ENCODE data around the gene ALDH1L1. TPM values are rescaled to one million over a fixed set of nuclear protein-coding genes. Genes with fewer than 3 reads are reported as not detected.
A peak's percentile ranks its signal among the peaks of the same experiment; 100 is the strongest.

ALDH1L1 gene
- total RNA-seq, 1 experiment from 2014 or later: not detected

DNA sequence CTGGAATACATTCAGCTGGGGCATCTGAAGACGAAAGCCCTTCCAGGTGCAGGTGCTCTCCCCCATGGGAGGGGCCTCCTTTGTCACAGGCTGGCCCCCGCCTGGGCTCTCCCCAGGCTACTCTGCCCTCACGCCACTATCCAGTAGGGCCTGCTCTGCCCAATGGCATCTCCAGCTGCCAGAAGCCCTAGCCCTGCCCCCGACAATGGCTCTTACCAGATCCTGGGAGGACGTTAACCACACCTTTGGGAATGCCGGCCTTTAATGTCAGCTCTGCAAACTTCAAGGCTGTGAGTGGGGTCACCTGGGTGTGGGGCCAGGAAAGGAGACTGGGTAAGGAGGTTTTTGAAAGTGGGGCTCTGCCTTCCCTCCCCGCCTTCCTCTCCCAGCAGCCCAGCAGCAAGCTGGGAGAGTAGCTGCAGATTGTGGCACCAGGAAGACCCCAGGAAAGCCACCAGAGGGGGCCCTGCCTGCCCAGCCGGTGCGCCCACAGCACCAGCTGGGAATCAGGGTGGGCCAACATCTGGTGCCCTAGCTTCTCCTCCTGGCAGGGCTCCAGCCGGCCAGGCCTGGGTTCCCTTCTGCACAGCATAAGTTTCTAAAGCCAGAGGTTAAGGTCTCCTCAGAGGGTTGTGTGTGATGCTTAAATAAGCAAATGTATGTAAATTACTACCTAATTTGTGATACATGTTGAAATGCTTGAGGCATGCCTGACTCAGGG lies 56.1 kb downstream of the ALDH1L1 start:
- no peaks in the 10 kb centered on the region for H3K9me3 ChIP-seq (replicated peaks)
- H3K27me3 ChIP-seq (replicated peaks): peaks cover 8% of the 10 kb centered on the region; the same call in 1 of the 2 replicates
- DNase-seq (ENCODE audit: low read depth in 1 of 2, low spot score in 2 of 2): peak in 1 of 2 experiments; percentile 29
- H3K36me3 ChIP-seq: no peaks in the 10 kb centered on the region
- no peaks in the 10 kb centered on the region for H3K4me1 ChIP-seq (replicated peaks)
- no peak overlapping the region for H3K4me3 ChIP-seq
- H3K27ac ChIP-seq: no peak overlapping the region

DNA sequence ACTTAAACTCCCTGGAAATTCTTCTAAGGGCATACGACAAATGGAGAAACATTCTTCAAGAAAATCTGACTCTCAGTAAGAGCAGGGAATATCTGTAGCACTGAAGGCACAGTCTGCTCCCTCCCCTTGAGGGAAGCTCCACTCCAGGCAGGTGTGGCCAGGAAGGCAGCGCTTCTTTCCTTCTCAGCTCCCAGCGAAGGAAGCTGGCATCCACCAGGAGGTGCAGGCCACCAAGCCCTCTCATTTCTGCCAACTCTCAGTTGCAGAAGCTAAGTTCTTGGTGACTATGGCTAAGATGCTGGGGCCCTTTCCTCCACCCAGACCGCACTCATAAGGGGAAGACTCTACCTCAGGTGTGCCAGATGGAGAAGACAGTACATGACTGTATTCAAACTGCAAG lies 58.8 kb downstream of the ALDH1L1 start:
- no peak for DNase-seq (ENCODE audit: low read depth in 1 of 2, low spot score in 2 of 2)
- Histone ChIP-seq H3K27me3 (replicated peaks) (peaks cover 8% of the 10 kb centered on the region; the same call in 1 of the 2 replicates), H3K27ac (no peak overlapping the region), H3K9me3 (replicated peaks) (no peaks in the 10 kb centered on the region), H3K4me3 (no peak overlapping the region), H3K36me3 (no peaks in the 10 kb centered on the region), H3K4me1 (replicated peaks) (no peaks in the 10 kb centered on the region)

DNA sequence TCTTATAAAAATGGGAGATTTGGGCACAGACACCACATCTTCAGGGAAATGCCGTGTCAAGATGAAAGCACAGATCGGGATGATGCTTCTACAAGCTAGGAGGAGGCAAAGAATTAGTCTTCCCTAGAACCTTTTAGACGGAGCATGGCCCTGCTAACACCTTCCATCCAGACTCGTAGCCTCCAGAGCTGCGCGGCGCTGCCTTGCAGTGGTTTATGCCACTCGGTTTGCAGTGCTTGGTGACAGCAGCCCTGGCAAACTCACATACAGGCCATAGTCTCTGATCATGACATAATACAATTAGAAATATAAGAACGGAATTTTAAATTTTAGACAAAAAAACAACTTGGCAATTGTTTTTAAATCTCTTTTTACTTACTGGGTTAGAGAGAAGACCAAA lies 59.3 kb downstream of the ALDH1L1 start:
- H3K4me3 ChIP-seq: no peak overlapping the region
- H3K27me3 ChIP-seq (replicated peaks): peaks cover 8% of the 10 kb centered on the region; the same call in 1 of the 2 replicates

DNA sequence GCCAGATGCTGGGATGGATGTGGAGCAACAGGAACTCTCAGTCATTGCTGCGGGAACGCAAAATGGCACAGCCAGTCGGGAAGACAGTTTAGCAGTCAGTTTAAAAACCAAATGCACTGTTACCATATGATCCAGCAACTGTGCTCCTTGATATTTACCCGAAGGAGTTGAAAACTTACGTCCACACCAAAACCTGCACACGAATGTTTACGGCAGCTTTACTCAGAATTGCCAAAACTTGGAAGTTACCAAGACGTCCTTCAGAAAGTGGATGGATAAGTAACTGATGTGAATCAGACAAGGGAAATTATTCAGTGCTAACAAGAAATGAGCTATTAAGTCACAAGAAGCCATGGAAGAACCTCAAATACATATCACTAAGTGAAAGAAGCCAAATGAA lies 60.4 kb downstream of the ALDH1L1 start:
- Histone ChIP-seq H3K4me1 (replicated peaks) (no peaks in the 10 kb centered on the region), H3K36me3 (no peaks in the 10 kb centered on the region), H3K27me3 (replicated peaks) (peaks cover 8% of the 10 kb centered on the region; the same call in 1 of the 2 replicates), H3K9me3 (replicated peaks) (no peaks in the 10 kb centered on the region), H3K4me3 (no peak overlapping the region), H3K27ac (no peak overlapping the region)
- no peak for DNase-seq (ENCODE audit: low read depth in 1 of 2, low spot score in 2 of 2)

More for the DNA sequence above, 59.3 kb downstream of the ALDH1L1 start:
- H3K36me3 ChIP-seq: no peaks in the 10 kb centered on the region
- no peaks in the 10 kb centered on the region for H3K9me3 ChIP-seq (replicated peaks)
- peak in 1 of 2 experiments; percentile 14 for DNase-seq (ENCODE audit: low read depth in 1 of 2, low spot score in 2 of 2)
- H3K4me1 ChIP-seq (replicated peaks): no peaks in the 10 kb centered on the region
- no peak overlapping the region for H3K27ac ChIP-seq

DNA sequence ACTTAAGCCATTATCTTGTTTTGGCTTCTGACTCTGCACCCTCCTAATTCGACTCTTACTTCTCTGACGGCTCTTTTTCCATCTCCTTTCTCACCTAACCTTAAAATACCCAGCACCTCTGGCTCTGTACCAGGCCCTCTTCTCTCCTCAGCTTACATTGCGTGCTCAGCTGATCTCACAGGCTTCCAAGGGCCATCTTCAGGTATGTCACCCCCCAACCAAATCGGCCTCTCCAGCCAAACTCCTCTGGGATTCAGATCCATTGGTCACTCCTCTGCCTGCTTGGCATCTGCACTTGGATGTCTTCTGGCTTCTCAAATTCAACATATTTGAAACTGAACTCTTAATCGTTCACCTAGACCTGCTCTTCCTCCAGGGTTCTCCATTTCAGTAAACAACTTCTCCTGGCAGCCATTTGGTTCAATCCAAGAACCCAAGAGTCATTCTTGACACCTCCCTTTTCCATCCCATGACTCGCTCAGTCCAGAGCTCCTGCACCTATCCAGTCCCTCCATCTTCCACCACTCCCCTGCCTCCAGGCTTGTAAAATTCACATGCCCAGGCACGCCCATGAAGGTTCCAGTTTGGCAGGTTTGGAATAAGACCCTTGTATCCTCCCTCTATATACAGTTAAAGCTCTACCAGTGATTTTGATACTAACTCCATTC lies 61.2 kb downstream of the ALDH1L1 start:
- H3K9me3 ChIP-seq (replicated peaks): no peaks in the 10 kb centered on the region
- H3K4me1 ChIP-seq (replicated peaks): no peaks in the 10 kb centered on the region
- no peak overlapping the region for H3K4me3 ChIP-seq
- DNase-seq (ENCODE audit: low read depth in 1 of 2, low spot score in 2 of 2): peak in 1 of 2 experiments; percentile 13
- no peaks in the 10 kb centered on the region for H3K36me3 ChIP-seq
- peaks cover 8% of the 10 kb centered on the region; the same call in 1 of the 2 replicates for H3K27me3 ChIP-seq (replicated peaks)
- no peak overlapping the region for H3K27ac ChIP-seq

DNA sequence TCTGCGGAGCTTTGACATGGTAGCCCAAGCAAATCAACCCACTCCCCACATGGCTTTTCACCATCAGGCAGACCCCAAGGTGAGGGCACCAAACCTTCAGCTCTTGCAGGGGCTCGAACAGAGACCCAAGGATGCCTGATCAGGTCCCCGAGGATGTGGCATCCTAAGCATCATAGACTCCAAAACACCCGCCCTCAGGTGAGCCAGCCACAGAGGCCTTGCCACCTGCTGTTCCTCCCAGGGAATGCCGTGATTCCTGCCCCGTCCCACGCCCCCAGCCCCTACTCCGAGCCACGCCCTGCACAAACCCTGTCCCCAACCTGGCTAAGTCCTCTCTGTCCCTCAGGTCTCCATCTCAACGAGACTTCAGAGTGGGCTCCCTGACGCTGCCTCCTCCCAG lies 61.8 kb downstream of the ALDH1L1 start:
- no peaks in the 10 kb centered on the region for H3K9me3 ChIP-seq (replicated peaks)
- DNase-seq (ENCODE audit: low read depth in 1 of 2, low spot score in 2 of 2): peak in 1 of 2 experiments; percentile 30
- no peak overlapping the region for H3K4me3 ChIP-seq

DNA sequence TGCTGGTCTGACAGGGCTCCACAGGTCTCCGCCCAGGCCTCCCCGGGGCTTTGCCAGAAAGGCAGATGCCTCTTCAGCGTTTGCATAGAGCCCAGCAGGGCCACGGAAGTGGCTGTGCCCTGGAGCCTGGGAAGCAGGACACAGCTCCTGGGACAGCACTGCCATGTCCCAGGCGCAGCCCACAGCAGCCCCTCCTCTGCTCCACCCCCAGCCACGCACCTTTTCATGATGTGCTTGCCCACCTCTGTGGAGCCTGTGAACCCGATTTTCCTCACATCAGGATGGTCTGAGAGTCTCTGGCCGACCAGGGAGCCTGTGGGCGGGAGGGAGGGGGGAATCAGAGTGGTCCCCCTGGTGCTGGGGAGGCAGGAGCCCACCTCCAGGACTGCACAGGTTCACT lies 62.6 kb downstream of the ALDH1L1 start:
- Histone ChIP-seq H3K27ac (no peak overlapping the region), H3K4me1 (replicated peaks) (no peaks in the 10 kb centered on the region), H3K36me3 (no peaks in the 10 kb centered on the region), H3K27me3 (replicated peaks) (peaks cover 8% of the 10 kb centered on the region; the same call in 1 of the 2 replicates), H3K9me3 (replicated peaks) (no peaks in the 10 kb centered on the region), H3K4me3 (no peak overlapping the region)
- DNase-seq (ENCODE audit: low read depth in 1 of 2, low spot score in 2 of 2): peak in 1 of 2 experiments; percentile 25

More for the DNA sequence above, 61.8 kb downstream of the ALDH1L1 start:
- H3K27me3 ChIP-seq (replicated peaks): peaks cover 8% of the 10 kb centered on the region; the same call in 1 of the 2 replicates
- H3K4me1 ChIP-seq (replicated peaks): no peaks in the 10 kb centered on the region
- no peak overlapping the region for H3K27ac ChIP-seq
- no peaks in the 10 kb centered on the region for H3K36me3 ChIP-seq

DNA sequence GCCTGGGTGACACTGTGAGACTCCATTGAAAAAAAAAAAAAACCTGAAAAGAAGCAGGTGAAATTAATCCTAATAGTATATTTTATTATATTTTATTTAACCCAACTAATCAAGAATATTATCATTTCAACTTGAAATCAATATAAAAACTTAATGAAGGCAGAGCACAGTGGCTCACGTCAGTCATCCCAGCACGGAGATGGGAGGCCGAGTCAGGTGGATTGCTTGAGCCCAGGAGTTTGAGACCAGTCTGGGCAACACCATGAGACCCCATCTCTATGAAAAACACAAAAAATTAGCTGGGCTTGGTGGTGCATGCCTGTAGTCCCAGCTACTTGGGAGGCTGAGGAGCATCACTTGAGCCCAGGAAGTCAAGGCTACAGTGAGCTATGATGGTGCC lies 63.2 kb downstream of the ALDH1L1 start:
- peak in 1 of 2 experiments; percentile 6 for DNase-seq (ENCODE audit: low read depth in 1 of 2, low spot score in 2 of 2)
- Histone ChIP-seq H3K4me1 (replicated peaks) (no peaks in the 10 kb centered on the region), H3K27me3 (replicated peaks) (peaks cover 7% of the 10 kb centered on the region; the same call in 1 of the 2 replicates), H3K36me3 (no peaks in the 10 kb centered on the region), H3K9me3 (replicated peaks) (no peaks in the 10 kb centered on the region), H3K27ac (no peak overlapping the region), H3K4me3 (no peak overlapping the region)

DNA sequence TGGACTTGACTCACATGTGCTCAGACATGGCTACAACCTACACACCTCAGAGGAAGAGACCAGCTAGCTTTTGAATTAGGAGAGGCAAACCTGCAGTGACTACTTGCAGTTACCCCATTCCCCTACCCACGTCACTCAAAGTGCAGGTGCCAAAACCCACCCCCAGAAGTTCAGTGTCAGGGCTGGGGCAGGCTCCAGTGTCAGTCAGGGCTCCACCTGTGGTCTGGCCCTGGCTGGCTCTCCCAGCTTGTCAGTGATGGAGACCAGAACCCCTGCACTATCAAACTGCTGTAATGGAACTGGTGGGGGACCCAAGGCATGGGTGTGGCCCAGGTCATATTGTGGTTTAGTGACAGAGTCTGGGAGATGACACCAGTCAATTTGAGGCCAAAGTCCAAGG lies 63.9 kb downstream of the ALDH1L1 start:
- DNase-seq (ENCODE audit: low read depth in 1 of 2, low spot score in 2 of 2): no peak
- Histone ChIP-seq H3K4me1 (replicated peaks) (no peaks in the 10 kb centered on the region), H3K36me3 (no peaks in the 10 kb centered on the region), H3K27ac (no peak overlapping the region), H3K9me3 (replicated peaks) (no peaks in the 10 kb centered on the region), H3K4me3 (no peak overlapping the region), H3K27me3 (replicated peaks) (peaks cover 3% of the 10 kb centered on the region; the same call in 1 of the 2 replicates)

DNA sequence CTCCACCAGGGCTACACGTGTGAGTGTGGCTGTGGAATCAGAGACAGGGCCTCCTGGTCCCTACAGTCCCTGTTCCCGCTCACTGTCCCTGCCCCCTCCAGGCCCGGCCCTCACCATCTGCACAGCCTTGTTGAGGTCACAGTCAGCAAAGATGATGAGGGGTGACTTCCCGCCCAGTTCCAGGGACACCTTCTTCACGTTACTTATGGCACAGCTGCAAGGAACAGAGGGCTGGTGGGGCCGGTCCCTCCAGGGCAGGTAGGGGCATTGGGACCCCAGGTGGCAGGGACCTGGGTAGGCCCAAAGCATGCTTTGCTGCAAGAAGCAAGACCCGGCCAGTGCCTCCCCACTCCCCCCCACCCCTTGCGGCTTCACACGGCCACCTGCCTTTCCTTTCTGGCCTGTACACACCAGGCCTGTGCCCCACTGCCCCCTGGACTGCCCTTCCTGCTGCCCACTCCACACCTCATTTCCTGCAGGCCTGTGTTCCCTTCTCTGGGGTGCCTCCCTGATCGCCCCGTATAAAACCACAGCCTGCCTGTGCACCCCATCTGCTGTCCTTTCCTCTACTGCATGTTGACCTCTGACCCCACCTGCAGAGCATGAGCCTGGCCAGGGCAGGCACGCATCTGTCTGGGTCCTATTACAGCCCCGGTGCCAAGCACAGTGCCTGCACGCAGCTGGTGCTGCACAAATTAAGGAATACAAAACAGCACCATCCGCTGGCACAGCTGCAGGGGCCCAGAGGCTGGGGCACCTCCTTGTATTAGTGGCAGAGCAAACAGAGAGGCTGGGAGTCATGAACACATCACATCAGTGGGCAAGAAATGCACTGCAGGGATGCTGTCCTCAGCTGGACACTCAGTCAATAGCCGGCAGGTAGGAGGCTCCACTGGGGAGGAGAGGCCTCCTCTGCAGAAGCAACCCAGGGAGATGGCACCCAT lies 65.7 kb downstream of the ALDH1L1 start:
- Histone ChIP-seq H3K27me3 (replicated peaks) (0 out of 2 replicates have a peak, but pooled peaks cover 2% of the 10 kb centered on the region), H3K4me1 (replicated peaks) (no peaks in the 10 kb centered on the region), H3K4me3 (no peak overlapping the region), H3K36me3 (no peaks in the 10 kb centered on the region), H3K9me3 (replicated peaks) (no peaks in the 10 kb centered on the region), H3K27ac (no peak overlapping the region)
- DNase-seq (ENCODE audit: low read depth in 1 of 2, low spot score in 2 of 2): peak in 1 of 2 experiments; percentile 33

DNA sequence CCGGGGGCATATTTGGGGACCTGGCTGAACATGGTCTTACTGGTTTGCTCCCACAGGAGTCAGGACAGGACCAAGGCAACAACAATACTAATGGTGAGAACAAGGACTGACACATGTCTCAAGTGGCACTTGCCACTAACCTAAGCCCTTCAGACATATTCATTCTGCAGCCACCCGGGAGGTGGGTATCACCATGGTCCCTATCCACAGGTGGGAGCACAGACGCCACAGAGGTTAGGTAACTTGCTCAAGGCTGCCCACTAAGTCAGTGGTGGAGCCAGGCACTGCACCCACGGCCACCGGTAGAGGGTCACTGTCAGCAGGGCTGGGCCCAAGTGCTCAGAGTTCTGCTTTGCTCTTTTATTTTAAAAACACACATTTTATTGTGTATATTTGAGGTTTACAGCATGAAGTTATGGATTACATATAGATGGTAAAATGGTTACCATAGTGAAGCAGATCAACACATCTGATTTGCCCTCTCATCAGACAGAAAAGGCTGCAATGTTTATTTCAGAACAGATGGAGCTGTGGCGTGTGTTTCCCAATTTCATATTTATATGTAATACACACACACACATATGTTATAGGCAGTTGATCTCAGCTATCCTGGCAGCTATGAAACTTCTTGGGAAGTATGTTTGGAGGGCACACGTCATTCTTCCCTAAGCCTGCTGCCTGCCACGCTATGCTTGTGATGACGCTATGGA lies 66.5 kb downstream of the ALDH1L1 start:
- no peaks in the 10 kb centered on the region for H3K36me3 ChIP-seq
- H3K27ac ChIP-seq: no peak overlapping the region
- H3K9me3 ChIP-seq (replicated peaks): no peaks in the 10 kb centered on the region
- no peaks in the 10 kb centered on the region for H3K27me3 ChIP-seq (replicated peaks)
- no peaks in the 10 kb centered on the region for H3K4me1 ChIP-seq (replicated peaks)
- DNase-seq (ENCODE audit: low read depth in 1 of 2, low spot score in 2 of 2): no peak
- H3K4me3 ChIP-seq: no peak overlapping the region

DNA sequence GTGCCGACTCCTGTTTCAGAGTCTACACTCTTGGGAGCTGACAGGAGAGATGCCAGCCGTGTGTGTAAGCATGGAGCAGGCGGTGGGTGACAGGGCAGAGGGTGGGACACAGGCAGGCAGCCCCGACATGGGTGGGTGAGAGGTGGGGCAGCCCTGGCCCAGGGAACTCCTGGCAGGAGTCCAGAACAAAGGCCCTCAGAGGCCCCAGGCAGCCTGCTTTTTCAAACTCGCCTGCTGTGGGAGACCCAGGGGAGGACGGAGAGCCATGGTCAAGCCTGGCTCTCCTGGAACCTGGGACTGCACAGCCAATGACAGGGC lies 67.2 kb downstream of the ALDH1L1 start:
- Histone ChIP-seq H3K9me3 (replicated peaks) (no peaks in the 10 kb centered on the region), H3K4me3 (no peak overlapping the region), H3K27ac (no peak overlapping the region), H3K27me3 (replicated peaks) (no peaks in the 10 kb centered on the region), H3K4me1 (replicated peaks) (no peaks in the 10 kb centered on the region), H3K36me3 (no peaks in the 10 kb centered on the region)
- peak in 1 of 2 experiments; percentile 28 for DNase-seq (ENCODE audit: low read depth in 1 of 2, low spot score in 2 of 2)

Measured in SJSA1 (cell line).